ENCODE results near the gene KCNMA1.
"Not testable (repeated sequence)": the region's sequence is repeated elsewhere in the genome, so short reads cannot be mapped to it uniquely, and the experiment has no call there.

KCNMA1 gene

GRCh38 chr10:77520290-77520689 lies 117.3 kb downstream of the KCNMA1 start:
- H3K27me3 ChIP-seq (ENCODE audit: control insufficient read depth in 1 of 2, insufficient read depth in 2 of 2, low read length in 2 of 2) = no peaks in the 10 kb centered on the region
- H3K4me1 ChIP-seq (ENCODE audit: control insufficient read depth, insufficient read depth, low read length) = peaks cover 31% of the 10 kb centered on the region
- no peaks in the 10 kb centered on the region for H3K9me3 ChIP-seq (ENCODE audit: control insufficient read depth in 2 of 2, low read length in 2 of 2)
- H3K36me3 ChIP-seq (ENCODE audit: control insufficient read depth in 2 of 2, insufficient read depth in 2 of 2, low read length in 2 of 2) = no peaks in the 10 kb centered on the region
- no peak overlapping the region for H3K27ac ChIP-seq (ENCODE audit: low read length)
- no peak overlapping the region for H3K9ac ChIP-seq (ENCODE audit: low read length in 2 of 2)
- H3K4me3 ChIP-seq (ENCODE audit: low read length in 2 of 2) = no peak overlapping the region

GRCh38 chr10:77519791-77520190 lies 117.8 kb downstream of the KCNMA1 start:
- not testable (repeated sequence) for H3K27ac ChIP-seq (ENCODE audit: low read length); H3K9me3 ChIP-seq (ENCODE audit: control insufficient read depth in 2 of 2, low read length in 2 of 2); H3K4me3 ChIP-seq (ENCODE audit: low read length in 2 of 2); H3K36me3 ChIP-seq (ENCODE audit: control insufficient read depth in 2 of 2, insufficient read depth in 2 of 2, low read length in 2 of 2); H3K9ac ChIP-seq (ENCODE audit: low read length in 2 of 2); H3K27me3 ChIP-seq (ENCODE audit: control insufficient read depth in 1 of 2, insufficient read depth in 2 of 2, low read length in 2 of 2)
- H3K4me1 ChIP-seq (ENCODE audit: control insufficient read depth, insufficient read depth, low read length) = peaks cover 34% of the 10 kb centered on the region

- no peak overlapping the region for H3K27ac ChIP-seq (ENCODE audit: low read length)
- peaks cover 35% of the 10 kb centered on the region for H3K4me1 ChIP-seq (ENCODE audit: control insufficient read depth, insufficient read depth, low read length)
- H3K4me3 ChIP-seq (ENCODE audit: low read length in 2 of 2) = no peak overlapping the region
- no peaks in the 10 kb centered on the region for H3K27me3 ChIP-seq (ENCODE audit: control insufficient read depth in 1 of 2, insufficient read depth in 2 of 2, low read length in 2 of 2)
- H3K9me3 ChIP-seq (ENCODE audit: control insufficient read depth in 2 of 2, low read length in 2 of 2) = no peaks in the 10 kb centered on the region
- no peak overlapping the region for H3K9ac ChIP-seq (ENCODE audit: low read length in 2 of 2)
- no peaks in the 10 kb centered on the region for H3K36me3 ChIP-seq (ENCODE audit: control insufficient read depth in 2 of 2, insufficient read depth in 2 of 2, low read length in 2 of 2)
These were observed 118.7 kb downstream of the KCNMA1 start for GRCh38 chr10:77518910-77519274.

- H3K27ac ChIP-seq (ENCODE audit: low read length) = no peak overlapping the region
- H3K9ac ChIP-seq (ENCODE audit: low read length in 2 of 2) = no peak overlapping the region
- H3K4me3 ChIP-seq (ENCODE audit: low read length in 2 of 2) = no peak overlapping the region
- H3K36me3 ChIP-seq (ENCODE audit: control insufficient read depth in 2 of 2, insufficient read depth in 2 of 2, low read length in 2 of 2) = no peaks in the 10 kb centered on the region
- H3K9me3 ChIP-seq (ENCODE audit: control insufficient read depth in 2 of 2, low read length in 2 of 2) = no peaks in the 10 kb centered on the region
- no peaks in the 10 kb centered on the region for H3K27me3 ChIP-seq (ENCODE audit: control insufficient read depth in 1 of 2, insufficient read depth in 2 of 2, low read length in 2 of 2)
- peaks cover 36% of the 10 kb centered on the region for H3K4me1 ChIP-seq (ENCODE audit: control insufficient read depth, insufficient read depth, low read length)
These were observed 119.2 kb downstream of the KCNMA1 start for GRCh38 chr10:77518241-77518909.

- Histone ChIP-seq H3K36me3 (ENCODE audit: control insufficient read depth in 2 of 2, insufficient read depth in 2 of 2, low read length in 2 of 2) (no peaks in the 10 kb centered on the region), H3K4me3 (ENCODE audit: low read length in 2 of 2) (no peak overlapping the region), H3K9me3 (ENCODE audit: control insufficient read depth in 2 of 2, low read length in 2 of 2) (no peaks in the 10 kb centered on the region), H3K27me3 (ENCODE audit: control insufficient read depth in 1 of 2, insufficient read depth in 2 of 2, low read length in 2 of 2) (no peaks in the 10 kb centered on the region), H3K4me1 (ENCODE audit: control insufficient read depth, insufficient read depth, low read length) (peaks cover 42% of the 10 kb centered on the region), H3K9ac (ENCODE audit: low read length in 2 of 2) (no peak overlapping the region), H3K27ac (ENCODE audit: low read length) (no peak overlapping the region)
These were observed 121.0 kb downstream of the KCNMA1 start for GRCh38 chr10:77516575-77516974.

GRCh38 chr10:77514870-77515269 lies 122.7 kb downstream of the KCNMA1 start:
- H3K9ac ChIP-seq (ENCODE audit: low read length in 2 of 2) = no peak overlapping the region
- no peaks in the 10 kb centered on the region for H3K36me3 ChIP-seq (ENCODE audit: control insufficient read depth in 2 of 2, insufficient read depth in 2 of 2, low read length in 2 of 2)
- H3K4me1 ChIP-seq (ENCODE audit: control insufficient read depth, insufficient read depth, low read length) = peaks cover 51% of the 10 kb centered on the region
- H3K9me3 ChIP-seq (ENCODE audit: control insufficient read depth in 2 of 2, low read length in 2 of 2) = no peaks in the 10 kb centered on the region
- no peaks in the 10 kb centered on the region for H3K27me3 ChIP-seq (ENCODE audit: control insufficient read depth in 1 of 2, insufficient read depth in 2 of 2, low read length in 2 of 2)
- H3K4me3 ChIP-seq (ENCODE audit: low read length in 2 of 2) = no peak overlapping the region
- peak overlapping the region; percentile 76 for H3K27ac ChIP-seq (ENCODE audit: low read length)

GRCh38 chr10:77513781-77514331 lies 123.8 kb downstream of the KCNMA1 start:
- H3K4me3 ChIP-seq (ENCODE audit: low read length in 2 of 2) = no peak overlapping the region
- H3K9ac ChIP-seq (ENCODE audit: low read length in 2 of 2) = peak overlapping the region in 1 of 2 donors; percentile 36
- H3K27ac ChIP-seq (ENCODE audit: low read length) = peak overlapping the region; percentile 76

GRCh38 chr10:77513220-77513619 lies 124.4 kb downstream of the KCNMA1 start:
- Histone ChIP-seq H3K9me3 (ENCODE audit: control insufficient read depth in 2 of 2, low read length in 2 of 2) (no peaks in the 10 kb centered on the region), H3K9ac (ENCODE audit: low read length in 2 of 2) (peak overlapping the region; percentile 9 to 42), H3K4me3 (ENCODE audit: low read length in 2 of 2) (peak overlapping the region in 1 of 2 donors; percentile 15), H3K36me3 (ENCODE audit: control insufficient read depth in 2 of 2, insufficient read depth in 2 of 2, low read length in 2 of 2) (no peaks in the 10 kb centered on the region), H3K27me3 (ENCODE audit: control insufficient read depth in 1 of 2, insufficient read depth in 2 of 2, low read length in 2 of 2) (no peaks in the 10 kb centered on the region), H3K4me1 (ENCODE audit: control insufficient read depth, insufficient read depth, low read length) (peaks cover 51% of the 10 kb centered on the region), H3K27ac (ENCODE audit: low read length) (peak overlapping the region; percentile 76)

More at GRCh38 chr10:77513781-77514331, 123.8 kb downstream of the KCNMA1 start:
- Histone ChIP-seq H3K27me3 (ENCODE audit: control insufficient read depth in 1 of 2, insufficient read depth in 2 of 2, low read length in 2 of 2) (no peaks in the 10 kb centered on the region), H3K36me3 (ENCODE audit: control insufficient read depth in 2 of 2, insufficient read depth in 2 of 2, low read length in 2 of 2) (no peaks in the 10 kb centered on the region), H3K9me3 (ENCODE audit: control insufficient read depth in 2 of 2, low read length in 2 of 2) (no peaks in the 10 kb centered on the region), H3K4me1 (ENCODE audit: control insufficient read depth, insufficient read depth, low read length) (peaks cover 53% of the 10 kb centered on the region)

- Histone ChIP-seq H3K4me1 (ENCODE audit: control insufficient read depth, insufficient read depth, low read length) (peaks cover 55% of the 10 kb centered on the region), H3K9me3 (ENCODE audit: control insufficient read depth in 2 of 2, low read length in 2 of 2) (no peaks in the 10 kb centered on the region), H3K27me3 (ENCODE audit: control insufficient read depth in 1 of 2, insufficient read depth in 2 of 2, low read length in 2 of 2) (no peaks in the 10 kb centered on the region), H3K4me3 (ENCODE audit: low read length in 2 of 2) (no peak overlapping the region), H3K27ac (ENCODE audit: low read length) (peak overlapping the region; percentile 76), H3K36me3 (ENCODE audit: control insufficient read depth in 2 of 2, insufficient read depth in 2 of 2, low read length in 2 of 2) (no peaks in the 10 kb centered on the region), H3K9ac (ENCODE audit: low read length in 2 of 2) (peak overlapping the region in 1 of 2 donors; percentile 13)
These were observed 125.4 kb downstream of the KCNMA1 start for GRCh38 chr10:77512219-77512578.

- Histone ChIP-seq H3K4me3 (ENCODE audit: low read length in 2 of 2) (no peak overlapping the region), H3K9ac (ENCODE audit: low read length in 2 of 2) (peak overlapping the region in 1 of 2 donors; percentile 13), H3K27ac (ENCODE audit: low read length) (peak overlapping the region; percentile 60), H3K4me1 (ENCODE audit: control insufficient read depth, insufficient read depth, low read length) (peaks cover 56% of the 10 kb centered on the region), H3K36me3 (ENCODE audit: control insufficient read depth in 2 of 2, insufficient read depth in 2 of 2, low read length in 2 of 2) (no peaks in the 10 kb centered on the region), H3K27me3 (ENCODE audit: control insufficient read depth in 1 of 2, insufficient read depth in 2 of 2, low read length in 2 of 2) (no peaks in the 10 kb centered on the region), H3K9me3 (ENCODE audit: control insufficient read depth in 2 of 2, low read length in 2 of 2) (no peaks in the 10 kb centered on the region)
These were observed 126.0 kb downstream of the KCNMA1 start for GRCh38 chr10:77511498-77512218.

GRCh38 chr10:77510695-77511094 lies 126.9 kb downstream of the KCNMA1 start:
- Histone ChIP-seq H3K4me1 (ENCODE audit: control insufficient read depth, insufficient read depth, low read length) (peaks cover 53% of the 10 kb centered on the region), H3K36me3 (ENCODE audit: control insufficient read depth in 2 of 2, insufficient read depth in 2 of 2, low read length in 2 of 2) (no peaks in the 10 kb centered on the region), H3K27ac (ENCODE audit: low read length) (peak overlapping the region; percentile 60)

More at GRCh38 chr10:77510695-77511094, 126.9 kb downstream of the KCNMA1 start:
- H3K9me3 ChIP-seq (ENCODE audit: control insufficient read depth in 2 of 2, low read length in 2 of 2) = no peaks in the 10 kb centered on the region
- H3K27me3 ChIP-seq (ENCODE audit: control insufficient read depth in 1 of 2, insufficient read depth in 2 of 2, low read length in 2 of 2) = no peaks in the 10 kb centered on the region
- H3K4me3 ChIP-seq (ENCODE audit: low read length in 2 of 2) = no peak overlapping the region
- no peak overlapping the region for H3K9ac ChIP-seq (ENCODE audit: low read length in 2 of 2)
